Endometrial microvascular endothelial cells (primary cell): ENCODE results near the gene SNX14. TPM values are rescaled to one million over a fixed set of nuclear protein-coding genes. Genes with fewer than 3 reads are reported as not detected.

ENCODE experiments used
- in situ Hi-C: cut with HindIII; loops from 2 replicates; pipeline ENCODE4 v1.10.0; 2017; ENCODE audit warnings: low sequenced_read_pairs, low pct_unique_long_range_greater_than_20kb; ENCODE audit errors: inconsistent ontology term
- total RNA-seq: library from RNA; depleted of rRNA; stranded (reverse); fragments of >200 nt; gene quantifications from one replicate; pipeline ENCODE4 v1.2.3, GENCODE V29; 2015; ENCODE audit errors: inconsistent ontology term

SNX14 gene
- total RNA-seq, 1 donor from 2014 or later = 150 TPM

DNA sequence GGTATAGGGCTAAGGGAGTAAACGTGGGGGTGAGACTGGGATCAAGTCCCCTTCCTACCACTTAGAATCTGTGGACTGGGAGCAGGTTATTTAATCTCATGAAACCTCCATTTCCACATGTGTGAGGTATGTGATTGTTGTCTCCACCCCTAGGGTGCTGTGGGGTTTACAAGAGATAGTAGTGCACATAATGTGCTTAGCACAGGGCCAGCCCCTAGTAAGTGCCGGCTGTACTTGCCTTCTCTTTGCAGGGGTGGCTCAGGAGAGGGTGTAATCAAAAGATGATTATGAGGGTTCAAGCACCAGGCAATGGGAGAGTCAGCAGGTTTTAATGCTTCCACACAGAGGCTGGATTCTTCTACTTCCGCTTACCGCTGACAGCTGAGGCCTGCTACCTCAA is 136.9 kb downstream of the SNX14 start:
- in situ Hi-C loops = loop anchor here (25.0 kb wide), 1 partner anchor 94 kb away; no protein-coding TSS in a partner anchor

Other genes with a start within 250 kb of the SNX14 start
- gene NT5E, start 143.8 kb downstream of the SNX14 start, total RNA-seq = 271 TPM
- 97.5 TPM for gene SYNCRIP, start 49.0 kb upstream of the SNX14 start, total RNA-seq